C4-2B (cell line): ENCODE data around the gene FBXL22.

Experiments
- H3K27ac ChIP-seq: fragments of 450-650 bp; 2 replicates; pipeline ENCODE4 v1.5.1; 2017
- ZFX ChIP-seq: fragments of 450-650 bp; IDR thresholded peaks from 2 replicates; pipeline ENCODE4 v1.6.1; 2017
- TF ChIP-seq, protein P1 (sequence below): fragments of 450-650 bp; conservative IDR thresholded peaks from 2 replicates; pipeline ENCODE4 v1.5.1; 2017; ENCODE audit warnings: mild to moderate bottlenecking

The FBXL22 gene

DNA sequence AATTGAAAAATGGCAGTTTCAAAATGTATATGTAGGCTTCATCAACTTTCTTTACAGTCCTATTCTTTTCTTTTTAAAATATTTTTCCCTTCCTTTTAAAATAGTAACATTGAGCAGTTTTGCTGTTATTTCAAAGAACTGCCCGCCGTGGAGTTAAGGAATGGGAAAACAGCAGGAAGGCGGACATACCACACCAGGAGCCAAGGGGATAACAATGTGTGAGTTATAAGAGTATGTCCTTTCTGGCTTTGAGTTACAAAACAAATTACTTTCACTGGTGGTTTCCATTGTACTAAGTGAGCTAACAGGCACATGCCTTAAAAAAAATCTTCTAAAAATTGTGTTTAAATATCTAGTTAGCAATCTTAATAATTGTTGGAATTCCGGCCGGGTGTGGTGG is 37.4 kb upstream of the FBXL22 start:
- TF ChIP-seq, protein P1, sequence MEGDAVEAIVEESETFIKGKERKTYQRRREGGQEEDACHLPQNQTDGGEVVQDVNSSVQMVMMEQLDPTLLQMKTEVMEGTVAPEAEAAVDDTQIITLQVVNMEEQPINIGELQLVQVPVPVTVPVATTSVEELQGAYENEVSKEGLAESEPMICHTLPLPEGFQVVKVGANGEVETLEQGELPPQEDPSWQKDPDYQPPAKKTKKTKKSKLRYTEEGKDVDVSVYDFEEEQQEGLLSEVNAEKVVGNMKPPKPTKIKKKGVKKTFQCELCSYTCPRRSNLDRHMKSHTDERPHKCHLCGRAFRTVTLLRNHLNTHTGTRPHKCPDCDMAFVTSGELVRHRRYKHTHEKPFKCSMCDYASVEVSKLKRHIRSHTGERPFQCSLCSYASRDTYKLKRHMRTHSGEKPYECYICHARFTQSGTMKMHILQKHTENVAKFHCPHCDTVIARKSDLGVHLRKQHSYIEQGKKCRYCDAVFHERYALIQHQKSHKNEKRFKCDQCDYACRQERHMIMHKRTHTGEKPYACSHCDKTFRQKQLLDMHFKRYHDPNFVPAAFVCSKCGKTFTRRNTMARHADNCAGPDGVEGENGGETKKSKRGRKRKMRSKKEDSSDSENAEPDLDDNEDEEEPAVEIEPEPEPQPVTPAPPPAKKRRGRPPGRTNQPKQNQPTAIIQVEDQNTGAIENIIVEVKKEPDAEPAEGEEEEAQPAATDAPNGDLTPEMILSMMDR = no peak
- TF ChIP-seq ZFX = no peak
- H3K27ac ChIP-seq = no peak overlapping the region

DNA sequence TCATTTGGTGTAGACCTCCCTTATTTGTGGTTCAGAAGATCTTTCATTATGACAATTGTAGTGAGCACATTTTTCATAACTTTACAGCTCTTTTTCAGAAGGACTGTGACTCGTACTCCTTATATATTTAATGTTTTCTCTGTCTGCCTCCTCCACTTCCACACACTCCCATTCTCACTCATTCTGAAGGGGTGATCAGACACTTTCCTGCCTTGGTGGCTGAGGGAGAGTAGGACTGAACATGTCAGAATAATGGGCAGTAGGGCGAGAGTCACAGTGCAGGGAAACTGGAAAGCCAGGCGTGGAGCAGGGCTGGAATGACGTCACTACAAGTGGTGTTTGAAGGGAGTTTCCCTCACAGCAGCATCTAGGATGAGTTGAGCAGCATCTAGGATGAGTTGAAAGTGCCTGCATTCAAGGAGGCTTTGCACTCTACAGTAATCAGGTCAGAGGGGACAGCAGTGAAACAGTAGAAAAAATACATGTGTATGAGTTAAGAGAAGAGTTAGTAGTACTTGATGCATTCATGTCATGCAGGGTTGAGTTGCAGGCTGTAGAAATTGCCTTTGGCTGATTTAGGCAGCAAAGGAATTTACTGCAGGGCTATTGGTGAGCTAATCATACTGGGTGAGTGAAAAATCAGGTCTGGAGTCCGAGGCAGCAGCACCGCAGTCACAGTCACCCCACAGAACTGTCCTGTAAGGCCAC is 36.3 kb upstream of the FBXL22 start:
- no peak for TF ChIP-seq ZFX
- TF ChIP-seq, protein P1 = no peak

DNA sequence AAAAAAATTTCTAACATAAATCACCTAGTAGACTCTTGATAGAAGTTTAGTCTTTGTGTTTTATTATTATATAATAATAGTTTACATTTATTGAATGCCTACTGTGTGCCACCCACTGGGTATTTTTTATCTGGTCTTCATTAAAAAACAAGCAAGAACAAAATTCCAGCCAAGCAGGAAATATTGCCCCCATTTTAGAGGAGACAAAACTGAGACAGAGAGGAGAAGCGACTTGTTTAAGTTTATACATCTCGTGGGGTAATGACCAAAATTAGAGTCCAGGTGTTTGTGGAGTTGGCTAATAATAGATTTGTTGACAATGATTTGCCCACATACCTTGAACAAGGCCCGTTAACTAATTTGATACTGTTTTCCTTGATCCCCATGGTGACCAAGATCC is 33.1 kb upstream of the FBXL22 start:
- no peak overlapping the region for H3K27ac ChIP-seq
- no peak for TF ChIP-seq ZFX
- TF ChIP-seq, protein P1 = no peak

More for the DNA sequence above, 36.3 kb upstream of the FBXL22 start:
- H3K27ac ChIP-seq = no peak overlapping the region

DNA sequence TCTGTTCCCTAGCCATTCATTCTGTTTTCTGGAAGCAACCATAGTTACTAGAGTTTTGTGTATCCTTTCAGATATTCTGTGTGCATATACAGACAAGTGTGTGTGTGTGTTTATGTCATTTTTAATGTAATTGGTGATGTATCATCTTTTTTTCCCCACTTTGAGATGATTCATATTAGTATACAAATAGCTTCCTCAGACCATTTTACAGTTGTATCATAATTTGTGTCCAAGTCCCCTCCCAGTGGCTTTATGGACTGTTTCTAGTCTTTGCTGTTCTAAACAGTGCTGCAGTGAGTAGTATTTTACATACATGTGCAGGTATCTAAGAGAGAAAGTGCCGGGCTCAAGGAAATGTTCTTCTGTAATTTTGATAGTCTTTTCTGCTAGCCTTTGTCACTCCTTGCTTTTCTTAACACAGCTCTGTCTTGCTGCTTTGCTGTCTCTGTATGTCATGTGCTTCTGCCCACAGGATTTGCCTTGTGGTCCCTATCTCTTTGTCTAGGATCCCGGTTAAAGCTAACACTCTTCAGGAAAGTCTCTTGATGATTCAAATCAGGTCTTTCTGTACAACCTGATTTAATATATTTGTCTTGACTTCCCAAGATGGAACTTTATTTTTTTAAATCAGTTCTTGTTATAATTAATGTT is 31.5 kb upstream of the FBXL22 start:
- H3K27ac ChIP-seq = no peak overlapping the region
- TF ChIP-seq ZFX = no peak
- TF ChIP-seq, protein P1 = no peak

DNA sequence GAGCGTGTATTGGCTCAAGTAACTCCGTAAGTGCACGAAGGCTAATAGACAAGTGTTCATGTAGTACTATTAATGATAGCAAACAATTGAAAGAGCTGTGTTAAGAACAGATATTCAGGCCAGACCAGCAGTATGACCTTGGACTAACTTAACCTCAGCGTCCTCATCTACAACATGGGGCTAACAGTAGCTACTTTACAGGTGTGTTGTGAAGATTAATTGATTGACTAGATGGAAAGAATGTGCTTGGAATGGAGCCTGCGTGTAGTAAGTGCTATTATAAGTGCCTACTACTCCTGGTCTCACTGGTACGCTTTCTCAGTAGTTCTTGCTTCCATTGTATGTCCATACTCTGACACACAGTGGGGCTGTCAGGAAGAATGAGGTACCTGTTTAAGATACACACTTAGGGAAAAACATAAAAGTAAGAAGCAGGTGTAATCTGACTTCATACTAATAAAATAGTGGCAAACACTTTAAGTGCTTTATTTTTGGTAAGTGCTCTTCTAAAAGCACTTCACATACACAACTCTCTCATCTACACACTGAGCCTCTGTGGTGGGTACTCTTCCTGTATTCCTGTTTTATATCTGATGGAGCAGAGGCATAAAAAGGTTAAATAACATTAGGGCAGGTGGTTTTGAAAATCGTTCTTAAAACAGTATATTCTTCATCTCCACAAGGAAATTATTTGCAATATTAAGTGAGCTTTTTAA is 24.3 kb upstream of the FBXL22 start:
- TF ChIP-seq ZFX = no peak
- TF ChIP-seq, protein P1 = no peak

DNA sequence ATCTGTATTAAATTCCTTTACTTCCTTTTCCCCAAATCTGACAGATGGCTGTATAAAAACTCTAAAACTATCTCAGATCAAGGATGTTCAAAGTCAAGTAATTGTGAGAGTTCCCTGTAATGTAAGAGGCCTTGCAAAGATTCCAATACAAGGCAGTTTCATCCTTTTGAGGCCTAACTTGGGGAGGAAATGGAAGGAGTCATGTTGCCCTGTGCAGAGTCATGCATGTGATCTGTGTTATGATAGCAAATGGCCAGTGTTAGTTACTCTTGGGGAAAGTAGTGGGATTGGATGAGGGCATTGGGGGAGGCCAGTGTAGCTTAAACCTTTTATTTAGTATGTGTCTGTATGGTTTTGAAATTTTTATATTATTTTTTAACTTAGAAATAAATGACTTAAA is 23.7 kb upstream of the FBXL22 start:
- TF ChIP-seq, protein P1 = no peak
- TF ChIP-seq ZFX = no peak
- no peak overlapping the region for H3K27ac ChIP-seq

More for the DNA sequence above, 24.3 kb upstream of the FBXL22 start:
- no peak overlapping the region for H3K27ac ChIP-seq

DNA sequence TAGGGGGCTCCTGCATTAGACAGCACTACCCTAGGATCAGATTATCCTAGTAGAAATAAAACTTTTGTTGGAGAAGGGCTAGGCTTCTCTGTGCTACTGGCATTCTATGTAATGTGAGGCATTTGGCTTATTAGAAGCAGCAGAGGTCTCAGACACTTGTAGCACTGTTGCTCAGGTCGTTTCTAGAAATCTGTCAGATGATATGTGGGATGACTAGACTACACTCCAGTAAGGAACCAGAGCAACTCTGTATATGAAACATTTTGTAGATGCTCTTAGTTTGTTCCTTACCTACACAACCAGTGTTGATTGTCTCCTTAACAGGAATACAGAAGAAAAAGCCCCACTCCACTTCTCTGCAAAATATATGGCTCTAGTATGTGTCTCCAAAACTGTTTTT is 21.9 kb upstream of the FBXL22 start:
- H3K27ac ChIP-seq = no peak overlapping the region
- no peak for TF ChIP-seq ZFX
- TF ChIP-seq, protein P1 = no peak
